ENCODE data around the gene EIF5AL1.
"Not testable (repeated sequence)": the region's sequence is repeated elsewhere in the genome, so short reads cannot be mapped to it uniquely, and the experiment has no call there.

Gene EIF5AL1

DNA sequence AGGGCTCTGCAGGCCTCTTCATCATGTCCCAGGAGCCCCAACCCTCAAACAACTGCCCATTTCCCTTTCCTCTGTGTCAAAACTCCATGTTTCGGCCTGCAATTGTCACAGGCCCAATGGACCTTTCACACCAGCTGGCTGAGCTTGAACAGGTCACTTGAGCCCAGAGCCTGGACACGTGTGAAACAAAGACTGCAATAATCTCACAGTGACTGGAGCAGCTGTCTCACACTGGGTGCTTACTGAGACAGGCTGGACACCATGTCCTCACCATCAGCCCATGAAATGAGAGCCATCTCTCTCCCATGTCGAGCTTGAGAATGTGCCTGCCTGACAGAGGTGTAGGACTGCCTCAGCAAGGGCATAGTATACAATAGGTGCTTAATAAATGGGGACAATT lies 19.5 kb upstream of the EIF5AL1 start:
- FAIRE-seq = no peak
- DNase-seq (ENCODE audit: insufficient read length, low spot score) = no peak
- TF ChIP-seq TAF1 (IDR thresholded peaks at IDR 0.05; ENCODE audit: low read depth, low read length) (no peak), PAX5 (IDR thresholded peaks at IDR 0.05; ENCODE audit: insufficient read depth, low read length, severe bottlenecking) (no peak), POU2F2 (IDR thresholded peaks at IDR 0.05; ENCODE audit: low read depth, low read length) (no peak), SPI1 (IDR thresholded peaks at IDR 0.05; ENCODE audit: low read depth, low read length) (no peak)

DNA sequence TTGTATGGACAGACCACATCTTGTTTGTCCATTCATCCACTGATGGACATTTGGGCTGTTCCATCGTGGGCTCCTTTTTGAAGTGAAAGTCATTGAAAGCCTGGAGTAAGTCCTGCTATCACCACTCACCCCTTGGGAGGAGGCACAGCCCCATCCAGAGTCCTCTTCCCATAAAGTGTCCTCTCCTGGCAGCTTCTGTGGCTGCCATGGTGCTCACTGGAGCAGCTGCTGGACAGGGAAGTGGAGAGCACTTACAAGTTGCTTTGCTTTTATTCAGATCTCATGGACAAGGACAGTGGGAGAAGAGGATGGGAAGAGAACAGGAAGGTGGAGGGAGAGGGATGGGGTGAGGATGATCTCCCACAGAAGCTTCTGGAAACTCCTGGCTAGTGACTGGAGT lies 18.5 kb upstream of the EIF5AL1 start:
- no peak for DNase-seq (ENCODE audit: insufficient read length, low spot score)
- TF ChIP-seq POLR2A (IDR thresholded peaks at IDR 0.05; ENCODE audit: low read depth, low read length) = no peak
- no peak for TF ChIP-seq TAF1 (IDR thresholded peaks at IDR 0.05; ENCODE audit: low read depth, low read length)
- no peak for TF ChIP-seq POLR2AphosphoS5 (IDR thresholded peaks at IDR 0.05; ENCODE audit: low read depth, low read length)
- no peak for TF ChIP-seq POU2F2 (IDR thresholded peaks at IDR 0.05; ENCODE audit: low read depth, low read length)
- TF ChIP-seq SPI1 (IDR thresholded peaks at IDR 0.05; ENCODE audit: low read depth, low read length) = no peak
- no peak for TF ChIP-seq PAX5 (IDR thresholded peaks at IDR 0.05; ENCODE audit: insufficient read depth, low read length, severe bottlenecking)
- FAIRE-seq = no peak

DNA sequence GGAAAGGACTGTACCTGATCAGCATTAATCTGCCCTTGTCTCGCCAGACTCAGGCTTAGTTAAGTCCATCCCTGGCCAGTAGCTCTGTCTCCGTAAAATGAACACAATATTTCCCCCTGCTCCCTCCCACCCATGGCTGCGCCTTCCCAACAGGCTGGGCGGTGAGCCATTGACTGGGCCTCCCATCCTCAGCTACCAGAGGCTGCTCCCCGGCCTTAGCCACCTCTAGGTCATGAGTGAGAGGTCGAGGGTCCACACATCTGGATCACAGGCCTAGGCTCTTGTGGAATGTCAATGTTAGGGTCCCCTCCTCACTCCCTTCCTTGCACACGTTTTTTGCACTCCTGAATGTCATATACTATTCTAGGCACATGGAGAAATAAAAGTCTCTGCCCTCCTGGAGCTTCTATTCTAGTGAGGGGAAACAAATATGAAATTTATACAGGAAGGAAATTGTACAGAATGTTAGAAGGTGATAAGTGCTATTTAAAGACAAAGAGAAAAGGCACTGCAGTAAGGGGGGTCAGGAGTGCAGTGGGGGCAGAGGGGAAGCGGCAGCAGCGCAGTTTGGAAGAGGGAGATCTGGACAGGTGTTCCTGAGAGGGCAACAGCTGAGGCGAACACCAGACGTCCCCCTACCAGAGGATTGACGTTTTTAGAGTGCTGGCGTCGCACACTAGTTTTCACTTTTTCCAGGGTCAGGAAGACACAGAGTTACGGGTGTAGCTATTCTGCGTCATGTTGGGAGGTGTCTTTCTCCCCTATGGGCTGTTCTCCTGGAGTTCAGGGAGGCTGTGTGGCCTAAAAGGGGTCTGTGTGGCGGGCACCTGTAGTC lies 17.2 kb upstream of the EIF5AL1 start:
- DNase-seq (ENCODE audit: insufficient read length, low spot score) (no peak), FAIRE-seq (no peak)
- no peak for TF ChIP-seq PAX5 (IDR thresholded peaks at IDR 0.05; ENCODE audit: insufficient read depth, low read length, severe bottlenecking)
- no peak for TF ChIP-seq SPI1 (IDR thresholded peaks at IDR 0.05; ENCODE audit: low read depth, low read length)

DNA sequence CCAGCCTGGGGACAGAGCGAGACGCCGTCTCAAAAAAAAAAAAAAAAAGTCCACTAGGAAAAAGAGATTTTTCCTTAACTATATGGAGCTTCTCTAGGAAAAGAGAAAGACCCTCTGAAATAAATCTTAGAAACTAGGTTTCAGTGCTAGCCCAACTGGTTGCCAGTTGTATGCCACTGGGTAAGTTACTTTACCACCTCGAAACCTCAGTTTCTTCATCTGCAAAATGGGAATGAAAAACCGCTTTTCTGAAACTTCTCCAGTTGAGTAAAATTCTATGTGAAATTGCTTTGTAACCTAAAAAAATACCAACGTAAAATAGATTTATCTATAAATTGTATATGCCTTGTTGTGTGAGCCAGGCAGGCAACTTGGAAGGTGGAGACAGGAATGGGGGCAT lies 16.5 kb upstream of the EIF5AL1 start:
- FAIRE-seq = no peak
- TF ChIP-seq SPI1 (IDR thresholded peaks at IDR 0.05; ENCODE audit: low read depth, low read length) (no peak), TAF1 (IDR thresholded peaks at IDR 0.05; ENCODE audit: low read depth, low read length) (no peak), POU2F2 (IDR thresholded peaks at IDR 0.05; ENCODE audit: low read depth, low read length) (no peak), POLR2AphosphoS5 (IDR thresholded peaks at IDR 0.05; ENCODE audit: low read depth, low read length) (no peak), POLR2A (IDR thresholded peaks at IDR 0.05; ENCODE audit: low read depth, low read length) (no peak), PAX5 (IDR thresholded peaks at IDR 0.05; ENCODE audit: insufficient read depth, low read length, severe bottlenecking) (no peak)
- no peak for DNase-seq (ENCODE audit: insufficient read length, low spot score)

DNA sequence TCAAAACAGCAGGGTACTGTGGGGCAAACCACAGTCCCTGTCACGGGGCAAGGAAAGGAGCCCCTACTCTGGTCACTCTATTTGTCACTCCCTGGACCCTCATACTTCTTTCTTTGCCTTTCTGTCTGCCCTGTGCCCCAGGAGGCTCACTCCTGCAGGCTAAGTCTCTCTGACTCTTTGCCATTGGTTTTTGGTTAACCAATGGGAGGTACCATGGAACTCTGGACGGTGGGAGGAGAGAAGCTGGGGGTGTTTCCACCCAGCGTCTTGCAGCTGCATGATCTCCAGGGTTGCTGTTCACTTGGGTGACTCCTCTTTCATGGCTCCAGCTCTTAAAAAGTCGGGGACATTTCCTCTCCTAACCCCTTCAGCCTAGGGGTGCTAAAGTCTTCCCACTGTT lies 15.4 kb upstream of the EIF5AL1 start:
- FAIRE-seq (no peak), DNase-seq (ENCODE audit: insufficient read length, low spot score) (no peak)
- TF ChIP-seq SPI1 (IDR thresholded peaks at IDR 0.05; ENCODE audit: low read depth, low read length) = no peak
- no peak for TF ChIP-seq TAF1 (IDR thresholded peaks at IDR 0.05; ENCODE audit: low read depth, low read length)
- TF ChIP-seq POU2F2 (IDR thresholded peaks at IDR 0.05; ENCODE audit: low read depth, low read length) = no peak
- TF ChIP-seq PAX5 (IDR thresholded peaks at IDR 0.05; ENCODE audit: insufficient read depth, low read length, severe bottlenecking) = no peak
- no peak for TF ChIP-seq POLR2A (IDR thresholded peaks at IDR 0.05; ENCODE audit: low read depth, low read length)
- TF ChIP-seq POLR2AphosphoS5 (IDR thresholded peaks at IDR 0.05; ENCODE audit: low read depth, low read length) = no peak

DNA sequence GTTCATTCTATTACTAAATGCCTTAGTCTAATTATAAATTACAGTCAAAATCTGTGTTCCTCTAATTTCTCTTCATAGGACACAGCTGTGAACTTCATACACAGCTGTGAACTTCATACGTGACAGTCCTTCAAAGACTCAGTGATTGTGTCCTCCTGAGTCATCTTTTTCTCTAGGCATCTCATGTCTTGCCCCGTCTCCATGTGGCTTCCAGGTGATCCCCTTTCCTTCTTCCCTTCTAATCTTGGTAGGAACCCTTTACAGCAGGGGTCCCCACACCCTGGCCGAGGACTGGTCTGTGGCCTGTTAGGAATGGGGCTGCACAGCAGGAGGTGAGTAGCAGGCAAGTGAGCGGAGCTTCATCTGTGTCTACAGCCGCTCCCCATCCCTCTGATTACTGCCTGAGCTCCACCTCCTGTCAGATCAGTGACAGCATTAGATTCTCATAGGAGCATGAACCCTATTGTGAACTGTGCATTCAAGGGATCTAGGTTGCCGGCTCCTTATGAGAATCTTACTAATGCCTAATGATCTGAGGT lies 14.0 kb upstream of the EIF5AL1 start:
- TF ChIP-seq TAF1 (IDR thresholded peaks at IDR 0.05; ENCODE audit: low read depth, low read length) (no peak), PAX5 (IDR thresholded peaks at IDR 0.05; ENCODE audit: insufficient read depth, low read length, severe bottlenecking) (no peak), POLR2A (IDR thresholded peaks at IDR 0.05; ENCODE audit: low read depth, low read length) (no peak), POLR2AphosphoS5 (IDR thresholded peaks at IDR 0.05; ENCODE audit: low read depth, low read length) (no peak)
- FAIRE-seq (no peak), DNase-seq (ENCODE audit: insufficient read length, low spot score) (no peak)

DNA sequence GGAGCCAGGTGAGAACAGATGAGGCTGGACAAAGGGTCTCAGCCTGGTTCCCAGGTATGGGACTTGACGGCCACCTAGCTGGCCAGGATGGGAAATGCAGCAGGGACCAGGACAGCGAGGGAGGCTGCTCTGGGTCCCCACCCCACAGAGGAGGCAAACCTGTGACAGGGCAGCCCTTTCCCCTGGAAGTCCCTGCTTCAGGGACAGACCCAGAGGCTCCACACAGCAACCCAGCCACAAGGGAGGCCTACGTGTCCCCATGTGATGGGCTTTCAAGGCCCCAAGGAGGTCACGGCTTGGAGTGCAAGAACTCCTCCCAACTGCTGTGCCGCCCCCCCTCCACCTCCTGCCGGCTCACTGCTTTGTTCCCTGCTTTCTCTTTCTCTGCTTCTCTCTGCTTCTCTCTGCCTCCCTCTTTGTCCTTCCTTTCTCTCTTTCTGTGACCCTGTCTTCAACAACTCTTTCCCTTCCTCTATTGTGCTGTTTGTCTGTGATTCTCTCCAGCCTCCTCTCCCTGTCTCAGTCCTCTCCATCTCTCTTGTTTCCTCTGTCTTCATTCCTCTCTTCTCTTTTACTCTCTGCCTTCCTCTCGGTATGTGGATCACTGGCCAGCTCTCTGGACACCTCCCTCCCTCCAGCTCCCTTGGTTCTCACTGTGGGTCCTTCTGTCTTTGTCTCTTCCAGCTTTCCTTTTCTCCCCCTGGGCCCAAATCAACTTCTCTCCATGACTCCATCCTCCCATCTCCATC lies 9.6 kb upstream of the EIF5AL1 start:
- TF ChIP-seq TAF1 (IDR thresholded peaks at IDR 0.05; ENCODE audit: low read depth, low read length) (no peak), POLR2A (IDR thresholded peaks at IDR 0.05; ENCODE audit: low read depth, low read length) (no peak), SPI1 (IDR thresholded peaks at IDR 0.05; ENCODE audit: low read depth, low read length) (no peak)
- no peak for FAIRE-seq
- no peak for DNase-seq (ENCODE audit: insufficient read length, low spot score)

DNA sequence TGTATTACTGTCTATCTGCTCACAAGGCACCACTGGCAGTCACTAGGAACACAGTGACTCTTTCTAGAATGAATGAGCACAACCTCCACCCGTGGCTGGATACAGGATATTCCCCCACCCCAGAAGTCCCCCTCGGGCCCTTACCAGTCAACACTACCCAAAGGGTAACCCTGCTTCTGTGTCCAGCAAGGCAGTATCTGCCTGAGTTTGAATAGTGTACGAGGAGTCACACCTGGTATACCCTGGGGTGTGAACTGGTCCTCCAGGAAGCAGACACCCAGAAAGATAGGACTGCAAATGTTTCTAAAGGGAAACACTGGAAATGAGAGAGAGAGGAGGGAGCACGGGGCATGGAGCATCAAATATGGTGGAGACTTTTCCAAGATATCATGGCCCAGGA lies 8.5 kb upstream of the EIF5AL1 start:
- FAIRE-seq; DNase-seq (ENCODE audit: insufficient read length, low spot score): not testable (repeated sequence)

DNA sequence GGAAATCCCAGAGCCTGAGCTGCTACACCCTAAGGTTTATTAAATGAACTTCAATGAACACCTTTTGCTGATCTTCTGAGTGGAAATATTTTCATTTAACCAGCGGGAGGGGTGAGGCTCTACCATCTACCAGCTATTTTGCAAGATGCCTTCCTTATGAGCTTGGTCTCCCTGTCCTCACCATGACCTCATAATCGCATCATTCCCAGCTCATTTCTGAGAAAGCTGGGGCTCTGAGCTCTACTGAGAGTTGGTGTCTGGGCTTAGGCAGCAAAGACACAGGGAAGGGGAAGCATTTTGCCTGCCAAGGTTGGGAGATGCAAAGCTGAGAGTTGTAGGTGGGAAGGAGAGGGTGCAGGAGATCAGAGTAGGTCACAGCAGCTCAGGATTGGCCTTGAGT lies 7.8 kb upstream of the EIF5AL1 start:
- peak; percentile 23 for FAIRE-seq
- DNase-seq (ENCODE audit: insufficient read length, low spot score) = not testable (repeated sequence)

DNA sequence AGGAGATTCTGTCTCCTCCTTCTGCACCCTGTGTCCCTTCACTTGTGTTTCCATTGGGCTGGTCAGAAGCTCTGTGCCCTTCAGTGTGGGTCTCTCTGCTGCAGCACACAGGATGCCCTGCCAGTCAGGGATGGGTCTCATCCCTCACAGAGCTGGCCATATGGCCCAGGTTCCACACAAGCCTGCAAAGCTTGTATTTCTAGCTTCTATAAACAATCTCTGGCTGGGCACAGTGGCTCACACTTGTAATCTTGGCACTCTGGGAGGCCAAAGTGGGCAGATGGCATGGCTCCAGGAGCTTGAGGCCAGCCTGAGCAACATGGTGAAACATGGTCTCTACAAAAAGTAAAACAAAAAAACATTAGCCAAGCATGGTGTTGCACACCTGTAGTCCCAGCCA lies 7.0 kb upstream of the EIF5AL1 start:
- not testable (repeated sequence) for FAIRE-seq; DNase-seq (ENCODE audit: insufficient read length, low spot score)

DNA sequence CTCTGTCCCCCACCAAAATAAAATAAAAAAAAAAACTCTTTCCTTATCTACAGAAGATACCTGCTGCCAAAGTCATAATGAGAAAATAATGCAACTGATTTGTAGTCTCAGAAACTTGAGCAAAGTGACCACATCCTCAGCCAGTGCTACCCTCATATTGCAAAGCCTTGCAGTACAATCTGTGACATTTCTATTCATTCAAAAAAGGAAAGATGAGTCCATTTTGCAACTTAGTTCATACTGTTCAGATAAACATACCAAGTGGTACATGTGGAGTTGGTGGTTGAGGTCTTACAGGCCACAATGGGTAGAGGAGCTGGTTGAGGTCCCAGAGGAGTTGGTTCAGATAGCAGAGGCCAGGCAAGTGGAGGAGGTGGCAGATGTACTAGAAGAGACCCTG lies 6.5 kb upstream of the EIF5AL1 start:
- DNase-seq (ENCODE audit: insufficient read length, low spot score) = no peak
- TF ChIP-seq POLR2AphosphoS5 (IDR thresholded peaks at IDR 0.05; ENCODE audit: low read depth, low read length) (no peak), POU2F2 (IDR thresholded peaks at IDR 0.05; ENCODE audit: low read depth, low read length) (no peak), POLR2A (IDR thresholded peaks at IDR 0.05; ENCODE audit: low read depth, low read length) (no peak), SPI1 (IDR thresholded peaks at IDR 0.05; ENCODE audit: low read depth, low read length) (no peak), TAF1 (IDR thresholded peaks at IDR 0.05; ENCODE audit: low read depth, low read length) (no peak), PAX5 (IDR thresholded peaks at IDR 0.05; ENCODE audit: insufficient read depth, low read length, severe bottlenecking) (no peak)
- FAIRE-seq = no peak
